ENCODE data around the gene MROH8.

- TF ChIP-seq REST (IDR thresholded peaks at IDR 0.05; ENCODE audit: insufficient read depth in 1 of 2, low read depth in 2 of 2, low read length in 2 of 2) (no peak), TAF1 (IDR thresholded peaks at IDR 0.05; ENCODE audit: borderline replicate concordance, insufficient read depth, low read length) (no peak), SIN3A (IDR thresholded peaks at IDR 0.05; ENCODE audit: borderline replicate concordance, insufficient read depth, low read length) (no peak), POLR2AphosphoS5 (IDR thresholded peaks at IDR 0.05; ENCODE audit: low read depth, low read length) (no peak)
These were observed 12.9 kb upstream of the MROH8 start for GRCh38 chr20:37192137-37192854.
